Mesothelial cell of epicardium (in vitro differentiated cells): ENCODE results near the gene RARB. TPM values are rescaled to one million over a fixed set of nuclear protein-coding genes. Genes with fewer than 3 reads are reported as not detected.

ENCODE experiments used
- DNase-seq, 2 experiments: peaks; one replicate each; pipeline ENCODE4 v3.0.0; 2021; ENCODE audit warnings: low spot score in 2 of 2; ENCODE audit not compliant: unreplicated experiment in 2 of 2
- H3K27ac Mint-ChIP-seq: 2 replicates; pipeline ENCODE4 v1.8.0; 2021; ENCODE audit warnings: mixed read lengths
- H3K27me3 Mint-ChIP-seq: 2 replicates; pipeline ENCODE4 v1.8.0; 2021; ENCODE audit warnings: low read depth, mixed read lengths
- H3K36me3 Mint-ChIP-seq: 2 replicates; pipeline ENCODE4 v1.8.0; 2021; ENCODE audit warnings: mixed read lengths
- H3K4me1 Mint-ChIP-seq: 2 replicates; pipeline ENCODE4 v1.8.0; 2021; ENCODE audit warnings: mixed read lengths
- H3K4me3 Mint-ChIP-seq: 2 replicates; pipeline ENCODE4 v1.8.0; 2021; ENCODE audit warnings: mild to moderate bottlenecking, moderate library complexity, mixed read lengths
- H3K9me3 Mint-ChIP-seq: 2 replicates; pipeline ENCODE4 v1.8.0; 2021; ENCODE audit warnings: mixed read lengths
- CTCF ChIP-seq: fragments of 200-600 bp; sonication (generic); IDR thresholded peaks from one replicate; pipeline ENCODE4 v1.5.0; 2021; ENCODE audit warnings: antibody characterized with exemption; ENCODE audit not compliant: unreplicated experiment
- total RNA-seq: library from RNA; stranded (reverse); gene quantifications from 3 replicates; pipeline ENCODE4 v1.2.1, GENCODE V29; 2021

Gene RARB
- total RNA-seq, 1 donor from 2014 or later, result 117 TPM

- Mint-ChIP-seq H3K9me3 (peaks cover 4% of the 10 kb centered on the region), H3K27me3 (no peaks in the 10 kb centered on the region), H3K4me3 (no peak overlapping the region), H3K4me1 (peaks cover 62% of the 10 kb centered on the region), H3K36me3 (peaks cover 21% of the 10 kb centered on the region), H3K27ac (peak overlapping the region; percentile 35)
- TF ChIP-seq CTCF, result peak; percentile 75
- no peak for DNase-seq
Measured at GRCh38 chr3:25441234-25441856, 13.3 kb downstream of the RARB start.

GRCh38 chr3:25442486-25442885, 14.4 kb downstream of the RARB start:
- H3K9me3 Mint-ChIP-seq, result peaks cover 4% of the 10 kb centered on the region
- H3K4me1 Mint-ChIP-seq, result peaks cover 59% of the 10 kb centered on the region
- peaks cover 16% of the 10 kb centered on the region for H3K36me3 Mint-ChIP-seq
- peak overlapping the region; percentile 42 for H3K27ac Mint-ChIP-seq
- no peak for TF ChIP-seq CTCF
- DNase-seq, result no peak
- no peaks in the 10 kb centered on the region for H3K27me3 Mint-ChIP-seq
- no peak overlapping the region for H3K4me3 Mint-ChIP-seq

DNA sequence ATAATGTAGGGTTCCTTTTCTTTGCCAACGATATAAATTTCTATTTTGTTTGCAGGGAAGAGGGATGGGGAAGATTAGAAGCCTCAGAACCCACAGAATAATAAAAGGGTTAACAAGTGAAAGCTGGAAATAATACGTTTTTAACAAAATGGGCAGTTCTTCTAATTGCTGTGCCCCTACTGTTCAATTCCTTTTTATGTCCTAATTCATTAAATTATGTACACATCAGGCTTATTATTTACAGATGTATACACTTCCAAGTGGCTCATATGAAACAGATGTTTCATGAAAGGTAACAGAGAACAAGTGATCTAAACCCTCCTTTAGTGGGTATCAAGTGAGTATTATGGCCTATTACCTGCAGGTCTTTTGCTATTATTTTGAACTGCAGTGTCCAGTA, 16.2 kb downstream of the RARB start:
- DNase-seq, result no peak
- Mint-ChIP-seq H3K9me3 (peaks cover 4% of the 10 kb centered on the region), H3K27me3 (no peaks in the 10 kb centered on the region), H3K36me3 (peaks cover 15% of the 10 kb centered on the region), H3K4me3 (no peak overlapping the region), H3K4me1 (peaks cover 53% of the 10 kb centered on the region), H3K27ac (peak overlapping the region; percentile 53)
- no peak for TF ChIP-seq CTCF

DNA sequence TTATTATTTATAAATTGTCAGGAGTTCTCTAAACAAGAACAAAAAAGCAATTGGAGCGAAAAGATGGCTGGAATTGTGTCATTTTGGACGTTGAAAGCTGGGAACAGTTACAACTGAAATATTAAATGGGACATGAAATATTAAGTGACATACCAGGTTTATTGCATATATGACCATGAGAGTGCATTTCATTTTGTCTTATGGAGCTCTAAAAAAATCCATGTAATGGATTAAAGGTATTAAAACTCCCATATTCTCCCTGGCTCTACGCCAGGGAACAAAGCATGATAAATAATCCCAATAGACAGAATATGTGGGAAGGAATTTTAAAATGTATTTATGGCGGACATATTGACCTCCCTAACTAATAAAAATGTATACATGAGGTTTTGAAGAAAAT, 17.7 kb downstream of the RARB start:
- no peak for DNase-seq
- no peak for TF ChIP-seq CTCF
- peaks cover 59% of the 10 kb centered on the region for H3K4me1 Mint-ChIP-seq
- H3K27me3 Mint-ChIP-seq, result no peaks in the 10 kb centered on the region
- H3K4me3 Mint-ChIP-seq, result no peak overlapping the region
- peaks cover 13% of the 10 kb centered on the region for H3K36me3 Mint-ChIP-seq
- H3K27ac Mint-ChIP-seq, result peak overlapping the region; percentile 88
- H3K9me3 Mint-ChIP-seq, result peaks cover 4% of the 10 kb centered on the region

- DNase-seq, result no peak
- H3K4me3 Mint-ChIP-seq, result no peak overlapping the region
- no peak for TF ChIP-seq CTCF
- H3K36me3 Mint-ChIP-seq, result peaks cover 18% of the 10 kb centered on the region
- peaks cover 71% of the 10 kb centered on the region for H3K4me1 Mint-ChIP-seq
- no peaks in the 10 kb centered on the region for H3K9me3 Mint-ChIP-seq
- peak overlapping the region; percentile 64 for H3K27ac Mint-ChIP-seq
- H3K27me3 Mint-ChIP-seq, result no peaks in the 10 kb centered on the region
Measured at GRCh38 chr3:25447285-25447684, 19.2 kb downstream of the RARB start.

GRCh38 chr3:25447925-25448324, 19.9 kb downstream of the RARB start:
- Mint-ChIP-seq H3K4me1 (peaks cover 73% of the 10 kb centered on the region), H3K27me3 (no peaks in the 10 kb centered on the region), H3K36me3 (peaks cover 16% of the 10 kb centered on the region), H3K4me3 (no peak overlapping the region), H3K27ac (no peak overlapping the region), H3K9me3 (no peaks in the 10 kb centered on the region)
- no peak for DNase-seq
- TF ChIP-seq CTCF, result no peak
